GM18951 (cell line): ENCODE data around the gene CLOCK.

Experiments used
- POLR2A ChIP-seq: IDR thresholded peaks from 4 replicates; pipeline ENCODE4 v1.6.1; 2011; ENCODE audit warnings: mild to moderate bottlenecking; ENCODE audit not compliant: insufficient read length, insufficient read depth; ENCODE audit errors: extremely low read depth
- in situ Hi-C: fragments of 300-500 bp; cut with MboI; formaldehyde crosslinking; loops from one replicate; pipeline ENCODE4 v1.12.0; 2022; ENCODE audit warnings: low sequenced_read_pairs, mixed read lengths, inconsistent platforms; ENCODE audit not compliant: unreplicated experiment

The CLOCK gene

GRCh38 chr4:55524844-55525571, 21.7 kb downstream of the CLOCK start:
- in situ Hi-C loops, result no loop called here
- no peak for TF ChIP-seq POLR2A

DNA sequence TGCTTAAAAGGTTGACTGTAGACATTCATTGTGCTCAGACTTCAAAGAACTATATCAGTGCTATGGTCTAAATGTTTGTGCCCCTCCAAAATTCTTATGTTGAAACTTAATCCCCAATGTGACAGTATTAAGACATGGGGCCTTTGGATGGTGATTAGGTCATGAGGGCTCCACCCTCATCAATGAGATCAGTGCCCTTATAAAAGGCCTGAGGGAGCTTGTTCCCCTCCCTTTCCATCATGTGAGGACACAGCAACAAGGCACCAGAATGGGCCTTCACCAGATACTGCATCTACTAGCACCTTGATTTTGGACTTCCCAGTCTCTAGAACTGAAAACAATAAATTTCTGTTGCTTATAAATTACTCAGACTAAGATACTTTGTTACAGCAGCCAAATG, 28.3 kb downstream of the CLOCK start:
- TF ChIP-seq POLR2A, result no peak
- in situ Hi-C loops, result no loop called here

DNA sequence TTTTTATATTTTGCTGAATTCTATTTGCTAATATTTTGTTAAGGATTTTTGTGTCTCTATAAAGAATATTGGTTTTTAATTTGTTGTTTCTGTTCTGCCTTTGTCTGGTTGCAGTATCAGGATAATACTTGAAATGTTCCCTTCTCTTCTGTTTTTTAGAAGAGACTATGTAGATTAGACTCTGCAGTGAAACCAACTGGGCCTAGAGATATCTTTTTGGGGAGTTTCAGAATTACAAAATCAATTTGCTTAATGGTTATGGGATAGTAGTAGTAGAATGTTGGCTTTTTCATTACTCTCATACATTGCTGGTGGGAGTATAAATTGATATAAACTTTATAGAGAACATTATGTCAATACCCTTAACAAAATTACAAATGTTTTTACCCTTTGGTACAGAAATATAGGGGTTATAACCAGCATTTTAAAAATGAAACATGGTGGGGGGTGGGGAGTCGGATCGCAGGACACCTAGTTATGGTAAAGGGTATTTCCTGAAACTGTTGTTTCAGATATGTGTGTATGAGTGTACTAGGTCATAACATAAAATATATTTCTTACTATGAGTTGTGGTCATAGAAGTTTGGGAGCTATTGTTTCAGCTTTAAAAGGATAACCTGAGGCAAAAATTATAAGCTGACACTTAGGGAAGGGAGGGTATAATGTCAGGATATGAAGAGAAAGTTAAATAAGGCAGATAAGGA, 29.0 kb downstream of the CLOCK start:
- in situ Hi-C loops, result no loop called here
- no peak for TF ChIP-seq POLR2A

- no peak for TF ChIP-seq POLR2A
- in situ Hi-C loops, result no loop called here
These were observed 33.7 kb downstream of the CLOCK start for GRCh38 chr4:55512922-55513571.

DNA sequence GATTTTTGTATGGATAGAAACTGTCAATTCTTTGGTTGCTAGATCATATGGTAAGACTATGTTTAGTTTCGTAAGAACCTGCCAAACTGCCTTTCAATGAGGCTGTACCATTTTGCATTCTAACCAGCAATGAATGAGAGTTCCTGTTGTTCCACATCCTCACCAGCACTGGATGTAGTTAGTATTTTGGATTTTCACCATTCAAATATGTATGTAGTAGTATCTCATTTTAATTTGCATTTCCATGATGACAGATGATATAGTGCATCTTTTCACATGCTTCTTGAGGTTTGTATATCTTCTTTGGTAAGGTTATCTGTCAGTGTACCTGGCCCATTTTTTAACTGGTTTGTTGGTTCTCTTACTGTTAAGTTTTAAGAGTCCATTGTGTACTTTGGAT, 34.6 kb downstream of the CLOCK start:
- in situ Hi-C loops, result no loop called here
- no peak for TF ChIP-seq POLR2A

- TF ChIP-seq POLR2A, result no peak
- in situ Hi-C loops, result no loop called here
These were observed 36.0 kb downstream of the CLOCK start for GRCh38 chr4:55510685-55511084.

GRCh38 chr4:55509266-55509665, 37.4 kb downstream of the CLOCK start:
- TF ChIP-seq POLR2A, result no peak
- in situ Hi-C loops, result no loop called here

GRCh38 chr4:55507612-55508011, 39.1 kb downstream of the CLOCK start:
- TF ChIP-seq POLR2A, result no peak
- in situ Hi-C loops, result no loop called here

DNA sequence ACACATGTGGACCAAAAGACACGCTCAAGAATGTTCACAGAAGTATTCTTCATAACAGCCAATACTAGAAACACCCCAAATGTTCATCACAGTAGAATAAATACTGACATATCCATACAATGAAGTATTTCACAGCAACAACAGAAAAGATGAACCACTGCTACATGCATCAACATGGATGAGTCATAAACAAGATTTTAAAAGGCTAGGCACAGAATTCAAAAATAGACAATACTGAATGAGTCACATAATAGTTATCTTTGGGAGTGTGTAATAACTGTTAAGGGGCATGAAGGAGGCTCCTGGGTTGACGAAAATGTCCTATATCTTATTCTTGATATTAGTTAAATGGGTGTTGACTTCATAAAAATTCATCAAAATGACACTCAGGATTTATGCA, 43.5 kb downstream of the CLOCK start:
- in situ Hi-C loops, result no loop called here
- no peak for TF ChIP-seq POLR2A

GRCh38 chr4:55500072-55500471, 46.6 kb downstream of the CLOCK start:
- no peak for TF ChIP-seq POLR2A
- in situ Hi-C loops, result no loop called here

DNA sequence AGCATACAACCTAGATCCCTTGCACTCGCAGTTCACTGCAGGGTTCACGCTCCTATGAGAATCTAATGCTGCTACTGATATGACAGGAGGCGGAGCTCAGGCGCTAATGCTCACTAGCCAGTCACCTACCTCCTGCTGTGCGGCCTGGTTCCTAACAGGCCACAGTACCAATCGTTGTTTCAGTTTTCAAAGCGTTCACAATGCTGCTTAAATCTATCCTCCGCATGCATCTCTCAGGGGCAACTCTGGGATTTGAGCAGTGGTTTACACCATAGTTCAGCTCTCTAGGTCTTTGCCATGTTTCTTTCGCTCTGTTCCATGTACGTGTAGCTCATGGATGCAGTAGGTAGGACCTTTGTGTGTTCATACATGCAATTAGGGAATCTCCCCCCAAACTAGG, 47.2 kb downstream of the CLOCK start:
- in situ Hi-C loops, result no loop called here
- no peak for TF ChIP-seq POLR2A

DNA sequence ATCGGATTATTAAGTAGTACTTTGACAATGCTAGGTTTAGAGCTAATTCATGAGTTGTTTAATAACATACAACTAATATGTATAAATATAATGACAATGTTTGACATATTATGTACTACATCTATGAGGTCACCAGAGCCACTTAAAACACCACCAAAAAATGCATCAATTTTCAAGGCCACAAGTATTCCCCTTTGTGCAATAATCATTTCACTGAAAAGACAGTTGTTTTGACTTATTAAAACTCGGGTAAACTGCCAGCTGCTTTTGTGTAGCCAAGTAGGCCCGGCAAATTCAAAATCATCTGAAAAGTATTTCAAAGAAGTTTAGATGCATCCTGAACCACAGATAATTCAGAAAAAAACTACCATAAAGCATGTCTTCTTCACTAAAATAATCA, 48.7 kb downstream of the CLOCK start:
- in situ Hi-C loops, result no loop called here
- TF ChIP-seq POLR2A, result no peak

GRCh38 chr4:55491486-55491885, 55.2 kb downstream of the CLOCK start:
- in situ Hi-C loops, result no loop called here
- no peak for TF ChIP-seq POLR2A

- in situ Hi-C loops, result no loop called here
- TF ChIP-seq POLR2A, result no peak
These were observed 58.0 kb downstream of the CLOCK start for GRCh38 chr4:55488716-55489115.
